Lung (tissue), 12 donors: ENCODE data around the gene MSANTD1. TPM values are rescaled to one million over a fixed set of nuclear protein-coding genes. Genes with fewer than 3 reads are reported as not detected.
A peak's percentile ranks its signal among the peaks of the same experiment; 100 is the strongest.

Source experiments
- ATAC-seq: fragments of 200-7000 bp; cut with Tn5 transposase; one replicate; pipeline ENCODE4 v1.9.1; 2020; ENCODE audit warnings: moderate number of reproducible peaks; ENCODE audit not compliant: insufficient read depth, low FRiP score
- DNase-seq, 3 donors: peaks; one replicate each; pipeline ENCODE4 v3.0.0-alpha.2; 2013 to 2017
- H3K27ac ChIP-seq, 2 donors: one replicate each; pipeline ENCODE4 v1.5.1; 2013; ENCODE audit warnings: mild to moderate bottlenecking in 2 of 2, moderate library complexity in 2 of 2, control low read depth in 1 of 2, inconsistent platforms in 1 of 2, low read depth in 1 of 2, low read length in 1 of 2
- H3K27me3 ChIP-seq, 3 donors: one replicate each; pipeline ENCODE4 v1.5.1; 2013; ENCODE audit warnings: low read length in 2 of 3; ENCODE audit not compliant: control insufficient read depth in 3 of 3, insufficient read depth in 3 of 3
- H3K36me3 ChIP-seq, 4 donors: one replicate each; pipeline ENCODE4 v1.5.1; 2013; ENCODE audit warnings: low read length in 4 of 4, mild to moderate bottlenecking in 1 of 4, moderate library complexity in 1 of 4; ENCODE audit not compliant: control insufficient read depth in 4 of 4, insufficient read depth in 4 of 4
- H3K4me1 ChIP-seq, 5 donors: one replicate each; pipeline ENCODE4 v1.5.1; 2013; ENCODE audit warnings: low read length in 5 of 5, mild to moderate bottlenecking in 2 of 5, moderate library complexity in 1 of 5; ENCODE audit not compliant: control insufficient read depth in 5 of 5, insufficient read depth in 5 of 5
- H3K4me3 ChIP-seq: one replicate; pipeline ENCODE4 v1.5.1; 2013; ENCODE audit warnings: mild to moderate bottlenecking, control low read depth, moderate library complexity
- H3K9ac ChIP-seq, 2 donors: one replicate each; pipeline ENCODE4 v1.5.1; 2013; ENCODE audit warnings: low read length in 2 of 2, control low read depth in 1 of 2; ENCODE audit not compliant: insufficient read depth in 1 of 2
- H3K9me3 ChIP-seq, 4 donors: one replicate each; pipeline ENCODE4 v1.5.1; 2013; ENCODE audit warnings: low read length in 3 of 4, mild to moderate bottlenecking in 1 of 4, moderate library complexity in 1 of 4; ENCODE audit not compliant: control insufficient read depth in 4 of 4, insufficient read depth in 3 of 4
- WGBS, 2 donors: extraction: QIAGEN DNeasy Blood & Tissue Kit; methylation state at CpG; one replicate each; pipeline ENCODE4 v1.1.7; 2013; 5-methylcytosine and 5-hydroxymethylcytosine counted together
- polyA plus RNA-seq, 2 donors: library from polyadenylated mRNA; stranded (reverse); fragments of 200-250 nt; gene quantifications; one replicate each; pipeline ENCODE4 v1.2.1, GENCODE V29; 2013
- total RNA-seq, 2 donors: library from RNA; depleted of rRNA in 1 of 2; stranded (reverse); fragments of >200 nt in 1 of 2; gene quantifications; one replicate each; pipeline ENCODE4 v1.2.1, GENCODE V29; 2014 to 2021
- TF ChIP-seq, protein P1 (sequence below): IDR thresholded peaks from 2 replicates; pipeline ENCODE4 v1.5.1; 2012; ENCODE audit warnings: mild to moderate bottlenecking; ENCODE audit errors: control extremely low read depth, extremely low read depth
- donor health status: control.
- donor health status: control.
- donor health status: Bipolar disorder and iron deficiency.
- donor health status: healthy.
- donor health status: DM: yes; HTN: yes; CAD: no.

The MSANTD1 gene
- total and polyA plus RNA-seq, 4 donors, result 0.35 to 1.4 (median 0.88) TPM

DNA sequence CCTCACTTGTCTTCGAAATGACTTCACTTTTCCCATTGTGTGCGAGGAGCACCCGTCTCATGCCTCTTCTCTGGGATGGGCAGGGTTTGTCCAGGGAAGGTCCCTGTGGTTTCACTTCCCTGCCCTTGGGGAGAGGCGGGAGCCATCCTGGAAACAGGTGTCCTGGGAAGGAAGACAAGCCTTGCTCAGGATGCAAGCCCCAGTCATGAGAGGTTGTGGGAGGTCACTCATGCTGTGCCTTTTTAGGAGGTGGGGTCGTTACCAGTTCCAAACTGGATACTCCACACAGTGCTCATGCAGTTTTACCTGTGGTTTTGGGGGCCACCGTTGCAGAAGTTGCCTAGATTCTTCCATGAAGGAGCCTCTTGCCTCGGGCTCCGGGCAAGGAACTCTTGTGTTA is 47.7 kb downstream of the MSANTD1 start:
- H3K9me3 ChIP-seq, result peaks cover 0 to 3% (median 0%) of the 10 kb centered on the region in 4 donors
- H3K9ac ChIP-seq, result no peak overlapping the region
- H3K4me3 ChIP-seq, result no peak overlapping the region
- ATAC-seq, result no peak
- peak in 1 of 3 donors; percentile 11 for DNase-seq
- peaks cover 0 to 29% (median 10%) of the 10 kb centered on the region in 5 donors for H3K4me1 ChIP-seq
- TF ChIP-seq, protein P1, sequence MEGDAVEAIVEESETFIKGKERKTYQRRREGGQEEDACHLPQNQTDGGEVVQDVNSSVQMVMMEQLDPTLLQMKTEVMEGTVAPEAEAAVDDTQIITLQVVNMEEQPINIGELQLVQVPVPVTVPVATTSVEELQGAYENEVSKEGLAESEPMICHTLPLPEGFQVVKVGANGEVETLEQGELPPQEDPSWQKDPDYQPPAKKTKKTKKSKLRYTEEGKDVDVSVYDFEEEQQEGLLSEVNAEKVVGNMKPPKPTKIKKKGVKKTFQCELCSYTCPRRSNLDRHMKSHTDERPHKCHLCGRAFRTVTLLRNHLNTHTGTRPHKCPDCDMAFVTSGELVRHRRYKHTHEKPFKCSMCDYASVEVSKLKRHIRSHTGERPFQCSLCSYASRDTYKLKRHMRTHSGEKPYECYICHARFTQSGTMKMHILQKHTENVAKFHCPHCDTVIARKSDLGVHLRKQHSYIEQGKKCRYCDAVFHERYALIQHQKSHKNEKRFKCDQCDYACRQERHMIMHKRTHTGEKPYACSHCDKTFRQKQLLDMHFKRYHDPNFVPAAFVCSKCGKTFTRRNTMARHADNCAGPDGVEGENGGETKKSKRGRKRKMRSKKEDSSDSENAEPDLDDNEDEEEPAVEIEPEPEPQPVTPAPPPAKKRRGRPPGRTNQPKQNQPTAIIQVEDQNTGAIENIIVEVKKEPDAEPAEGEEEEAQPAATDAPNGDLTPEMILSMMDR, result no peak
- WGBS, 2 donors, result 89 to 93% methylated on average over 8 of the region's 8 CpGs
- H3K27me3 ChIP-seq, result no peaks in the 10 kb centered on the region
- H3K36me3 ChIP-seq, result peaks cover 0 to 14% (median 0%) of the 10 kb centered on the region in 4 donors
- no peak overlapping the region for H3K27ac ChIP-seq

DNA sequence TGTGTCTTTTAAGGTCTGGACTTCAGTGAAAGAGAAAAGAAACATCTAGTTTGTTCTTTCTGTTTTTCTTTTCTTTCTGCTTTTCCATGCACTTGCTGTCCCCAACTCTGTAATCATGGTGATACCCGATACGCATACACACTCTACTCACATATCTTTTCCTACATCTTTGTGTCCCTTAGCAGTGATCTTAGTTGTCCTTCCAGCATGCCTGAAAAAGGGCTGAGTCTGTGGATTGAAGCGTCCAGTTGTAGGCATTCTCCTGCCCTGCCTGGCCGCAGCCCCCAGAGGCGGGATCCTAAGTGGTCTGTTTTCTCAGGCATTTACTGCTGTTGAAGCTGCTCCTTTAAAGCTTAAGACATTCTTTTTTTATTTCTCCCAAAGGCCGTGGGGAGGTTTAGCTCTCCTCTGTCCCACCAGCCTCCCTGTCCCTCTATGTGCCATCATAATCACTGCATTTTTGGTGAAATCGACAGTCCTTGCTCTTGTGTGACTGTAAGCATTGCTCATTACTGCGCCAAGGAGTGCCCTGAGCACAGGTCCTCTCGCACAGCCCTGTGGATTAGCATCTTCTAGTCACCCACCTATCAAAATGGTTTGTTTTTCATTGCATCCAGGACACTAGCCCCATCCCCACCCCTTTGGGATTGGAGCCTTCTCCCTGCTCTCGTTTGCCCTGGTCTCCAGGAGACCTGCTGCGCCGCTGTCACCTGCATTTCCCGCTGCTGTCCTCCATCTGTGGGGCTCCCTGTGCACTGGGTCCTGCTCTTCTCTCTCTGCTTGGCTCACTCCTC is 48.3 kb downstream of the MSANTD1 start:
- Histone ChIP-seq H3K4me3 (no peak overlapping the region), H3K9me3 (peaks cover 0 to 3% (median 0%) of the 10 kb centered on the region in 4 donors), H3K36me3 (peaks cover 0 to 14% (median 0%) of the 10 kb centered on the region in 4 donors), H3K9ac (no peak overlapping the region), H3K27me3 (no peaks in the 10 kb centered on the region), H3K4me1 (peaks cover 0 to 27% (median 10%) of the 10 kb centered on the region in 5 donors), H3K27ac (peak overlapping the region in 1 of 2 donors; percentile 34)
- no peak for ATAC-seq
- TF ChIP-seq, protein P1, result no peak
- peak in 1 of 3 donors; percentile 5 for DNase-seq
- 92 to 93% methylated on average over 13 of the region's 13 CpGs for WGBS, 2 donors

DNA sequence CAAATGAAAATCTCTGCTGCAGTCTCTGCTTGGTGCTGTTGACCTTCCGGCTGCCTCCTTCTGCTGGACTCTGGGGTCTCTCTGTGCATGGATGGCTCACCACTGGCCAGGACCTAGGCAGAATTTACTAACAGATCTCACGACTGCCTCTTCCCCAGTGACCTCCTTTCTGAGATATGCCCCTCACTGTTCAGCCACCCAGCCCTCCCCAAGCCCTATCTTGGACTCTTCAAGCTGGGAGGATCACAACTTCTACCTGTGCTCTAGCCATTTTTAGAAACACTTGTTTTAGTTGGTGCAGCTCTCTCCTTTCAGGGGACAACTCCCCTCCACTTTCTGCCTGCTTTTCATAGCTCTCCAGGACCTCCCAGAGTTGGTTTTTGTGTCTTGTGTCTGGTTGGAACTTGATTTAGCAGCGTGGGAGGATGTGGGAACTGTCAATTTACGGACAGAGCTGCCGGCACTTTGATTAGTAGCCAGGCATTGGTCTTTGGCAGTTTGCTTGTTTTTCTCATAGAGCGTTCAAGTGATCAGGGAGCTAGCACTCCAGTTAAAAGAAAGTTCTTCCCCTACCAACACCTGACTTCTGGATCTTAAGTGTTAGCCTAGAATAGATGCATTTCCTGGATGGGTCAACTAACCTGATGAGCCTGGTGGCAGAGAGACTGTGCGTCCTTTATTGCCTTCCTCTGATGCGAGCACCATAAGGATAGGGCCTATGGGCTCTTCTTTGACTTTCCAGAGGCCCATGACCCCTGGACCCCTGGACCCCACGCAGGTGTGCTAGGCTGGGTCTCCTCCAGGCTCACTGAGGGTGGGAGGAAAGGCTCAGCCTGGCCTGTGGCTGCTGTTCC is 50.4 kb downstream of the MSANTD1 start:
- WGBS, 2 donors, result 51 to 67% methylated on average over 9 of the region's 9 CpGs
- no peak overlapping the region for H3K4me3 ChIP-seq
- no peak overlapping the region for H3K9ac ChIP-seq
- H3K27me3 ChIP-seq, result no peaks in the 10 kb centered on the region
- peaks cover 0 to 3% (median 0%) of the 10 kb centered on the region in 4 donors for H3K9me3 ChIP-seq
- DNase-seq (peak in 1 of 3 donors; percentile 6), ATAC-seq (no peak)
- peaks cover 0 to 28% (median 12%) of the 10 kb centered on the region in 5 donors for H3K4me1 ChIP-seq
- TF ChIP-seq, protein P1, result no peak
- peak overlapping the region in 1 of 2 donors; percentile 46 for H3K27ac ChIP-seq
- peaks cover 0 to 14% (median 0%) of the 10 kb centered on the region in 4 donors for H3K36me3 ChIP-seq
